PC-3 (cell line): ENCODE data around the gene GINS1.

Experiments
- EZH2phosphoT487 ChIP-seq: fragments of 300-600 bp; sonication (generic); IDR thresholded peaks from 2 replicates; pipeline ENCODE4 v1.6.1; 2018; ENCODE audit warnings: mild to moderate bottlenecking, antibody characterized with exemption, low read length, borderline replicate concordance
- TF ChIP-seq, protein P1 (sequence below): fragments of 300-600 bp; sonication (generic); conservative IDR thresholded peaks from 2 replicates; pipeline ENCODE4 v1.5.1; 2017; ENCODE audit warnings: antibody characterized with exemption, low read depth, mild to moderate bottlenecking, low read length

DNA sequence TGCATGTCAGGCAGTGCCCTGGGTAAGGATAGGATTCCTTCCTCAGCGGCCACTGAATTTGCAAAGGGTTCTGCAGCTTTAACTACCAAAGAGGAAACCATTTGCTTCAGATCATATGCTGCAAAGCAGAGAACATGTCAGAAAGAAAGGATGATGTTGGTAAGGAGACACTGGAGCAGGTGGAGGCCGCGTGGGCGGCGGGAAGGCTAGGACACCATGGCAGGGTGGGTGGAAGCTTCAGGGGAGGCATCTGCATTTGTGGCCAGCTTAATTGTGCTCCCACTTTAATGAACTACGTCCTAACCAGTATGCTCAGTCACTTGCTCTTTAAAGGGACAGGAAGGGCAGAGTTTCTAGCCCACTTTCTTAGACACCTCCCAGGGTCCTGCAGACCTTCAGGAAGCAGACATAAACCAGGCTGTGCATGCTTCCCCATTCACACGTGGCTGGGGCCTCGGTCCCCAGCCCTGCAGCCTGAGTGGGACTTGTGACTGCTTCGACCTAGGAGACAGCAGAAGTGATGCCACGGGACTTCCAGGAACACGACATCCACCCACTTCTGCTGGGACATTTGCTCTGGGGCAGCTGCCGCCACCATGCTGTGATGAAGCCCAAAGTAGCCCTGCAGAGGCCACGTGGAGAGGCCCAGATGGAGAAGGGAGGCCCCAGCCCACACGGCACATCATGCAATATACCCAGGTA is 76.1 kb downstream of the GINS1 start:
- TF ChIP-seq, protein P1, sequence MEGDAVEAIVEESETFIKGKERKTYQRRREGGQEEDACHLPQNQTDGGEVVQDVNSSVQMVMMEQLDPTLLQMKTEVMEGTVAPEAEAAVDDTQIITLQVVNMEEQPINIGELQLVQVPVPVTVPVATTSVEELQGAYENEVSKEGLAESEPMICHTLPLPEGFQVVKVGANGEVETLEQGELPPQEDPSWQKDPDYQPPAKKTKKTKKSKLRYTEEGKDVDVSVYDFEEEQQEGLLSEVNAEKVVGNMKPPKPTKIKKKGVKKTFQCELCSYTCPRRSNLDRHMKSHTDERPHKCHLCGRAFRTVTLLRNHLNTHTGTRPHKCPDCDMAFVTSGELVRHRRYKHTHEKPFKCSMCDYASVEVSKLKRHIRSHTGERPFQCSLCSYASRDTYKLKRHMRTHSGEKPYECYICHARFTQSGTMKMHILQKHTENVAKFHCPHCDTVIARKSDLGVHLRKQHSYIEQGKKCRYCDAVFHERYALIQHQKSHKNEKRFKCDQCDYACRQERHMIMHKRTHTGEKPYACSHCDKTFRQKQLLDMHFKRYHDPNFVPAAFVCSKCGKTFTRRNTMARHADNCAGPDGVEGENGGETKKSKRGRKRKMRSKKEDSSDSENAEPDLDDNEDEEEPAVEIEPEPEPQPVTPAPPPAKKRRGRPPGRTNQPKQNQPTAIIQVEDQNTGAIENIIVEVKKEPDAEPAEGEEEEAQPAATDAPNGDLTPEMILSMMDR, result no peak
- TF ChIP-seq EZH2phosphoT487, result no peak
